Activated T-cell treated with anti-CD3 and anti-CD28 coated beads, Interleukin-2, amount 50 U/mL, for 24 hours (primary cell): ENCODE results near the gene BPNT1.
A peak's percentile ranks its signal among the peaks of the same experiment; 100 is the strongest.
"Not testable (repeated sequence)": the region's sequence is repeated elsewhere in the genome, so short reads cannot be mapped to it uniquely, and the experiment has no call there.

ENCODE experiments used
- DNase-seq: peaks from one replicate; pipeline ENCODE4 v3.0.0-alpha.2; 2020
- H3K27ac Mint-ChIP-seq: 2 replicates; pipeline ENCODE4 v1.8.0; 2020; ENCODE audit warnings: mild to moderate bottlenecking, mixed read lengths
- H3K27me3 Mint-ChIP-seq: 2 replicates; pipeline ENCODE4 v1.8.0; 2020; ENCODE audit warnings: mixed read lengths
- H3K36me3 Mint-ChIP-seq: 2 replicates; pipeline ENCODE4 v1.8.0; 2020; ENCODE audit warnings: low read depth, mixed read lengths
- H3K4me1 Mint-ChIP-seq: 2 replicates; pipeline ENCODE4 v1.8.0; 2020; ENCODE audit warnings: low read depth, mixed read lengths
- H3K4me3 Mint-ChIP-seq: 2 replicates; pipeline ENCODE4 v1.8.0; 2020; ENCODE audit warnings: mild to moderate bottlenecking, moderate library complexity, mixed read lengths
- H3K9me3 Mint-ChIP-seq: 2 replicates; pipeline ENCODE4 v1.8.0; 2020; ENCODE audit warnings: mixed read lengths

BPNT1 gene

GRCh38 chr1:220045356-220046051 is 44.1 kb downstream of the BPNT1 start:
- Mint-ChIP-seq H3K9me3 (no peaks in the 10 kb centered on the region), H3K4me1 (peaks cover 51% of the 10 kb centered on the region), H3K36me3 (peaks cover 52% of the 10 kb centered on the region), H3K4me3 (peak overlapping the region; percentile 98), H3K27me3 (no peaks in the 10 kb centered on the region), H3K27ac (peak overlapping the region; percentile 98)
- DNase-seq, result no peak

GRCh38 chr1:220044678-220045355 is 44.8 kb downstream of the BPNT1 start:
- DNase-seq, result no peak
- H3K27me3 Mint-ChIP-seq, result no peaks in the 10 kb centered on the region
- peaks cover 57% of the 10 kb centered on the region for H3K36me3 Mint-ChIP-seq
- peak overlapping the region; percentile 98 for H3K4me3 Mint-ChIP-seq
- H3K27ac Mint-ChIP-seq, result peak overlapping the region; percentile 98
- H3K9me3 Mint-ChIP-seq, result no peaks in the 10 kb centered on the region
- H3K4me1 Mint-ChIP-seq, result peaks cover 56% of the 10 kb centered on the region

- peak overlapping the region; percentile 93 for H3K27ac Mint-ChIP-seq
- peak overlapping the region; percentile 98 for H3K4me3 Mint-ChIP-seq
- H3K27me3 Mint-ChIP-seq, result no peaks in the 10 kb centered on the region
- H3K36me3 Mint-ChIP-seq, result peaks cover 68% of the 10 kb centered on the region
- H3K9me3 Mint-ChIP-seq, result no peaks in the 10 kb centered on the region
- peaks cover 63% of the 10 kb centered on the region for H3K4me1 Mint-ChIP-seq
- no peak for DNase-seq
Observed at GRCh38 chr1:220043646-220044045, 45.9 kb downstream of the BPNT1 start.

- Mint-ChIP-seq H3K36me3 (peaks cover 85% of the 10 kb centered on the region), H3K4me1 (peaks cover 66% of the 10 kb centered on the region), H3K4me3 (no peak overlapping the region), H3K27me3 (no peaks in the 10 kb centered on the region), H3K27ac (peak overlapping the region; percentile 72), H3K9me3 (no peaks in the 10 kb centered on the region)
- DNase-seq, result no peak
Observed at GRCh38 chr1:220040028-220040596, 49.5 kb downstream of the BPNT1 start.

- no peaks in the 10 kb centered on the region for H3K9me3 Mint-ChIP-seq
- H3K27ac Mint-ChIP-seq, result peak overlapping the region; percentile 85
- H3K36me3 Mint-ChIP-seq, result peaks cover 84% of the 10 kb centered on the region
- H3K27me3 Mint-ChIP-seq, result no peaks in the 10 kb centered on the region
- H3K4me3 Mint-ChIP-seq, result no peak overlapping the region
- DNase-seq, result no peak
- H3K4me1 Mint-ChIP-seq, result peaks cover 54% of the 10 kb centered on the region
Observed at GRCh38 chr1:220038640-220039039, 50.9 kb downstream of the BPNT1 start.

- not testable (repeated sequence) for H3K4me3 Mint-ChIP-seq, H3K9me3 Mint-ChIP-seq, DNase-seq, H3K27me3 Mint-ChIP-seq
- Mint-ChIP-seq H3K36me3 (peaks cover 88% of the 10 kb centered on the region), H3K4me1 (peaks cover 47% of the 10 kb centered on the region), H3K27ac (peak overlapping the region; percentile 2)
Observed at GRCh38 chr1:220037810-220038209, 51.8 kb downstream of the BPNT1 start.

- no peak for DNase-seq
- Mint-ChIP-seq H3K36me3 (peaks cover 91% of the 10 kb centered on the region), H3K9me3 (no peaks in the 10 kb centered on the region), H3K27ac (no peak overlapping the region), H3K27me3 (no peaks in the 10 kb centered on the region), H3K4me1 (peaks cover 22% of the 10 kb centered on the region), H3K4me3 (no peak overlapping the region)
Observed at GRCh38 chr1:220032911-220033310, 56.7 kb downstream of the BPNT1 start.

- Mint-ChIP-seq H3K9me3 (no peaks in the 10 kb centered on the region), H3K36me3 (peaks cover 88% of the 10 kb centered on the region), H3K27ac (peak overlapping the region; percentile 61), H3K4me1 (peaks cover 12% of the 10 kb centered on the region), H3K4me3 (no peak overlapping the region), H3K27me3 (no peaks in the 10 kb centered on the region)
- DNase-seq, result no peak
Observed at GRCh38 chr1:220031287-220031686, 58.3 kb downstream of the BPNT1 start.

GRCh38 chr1:220028346-220028895 is 61.2 kb downstream of the BPNT1 start:
- Mint-ChIP-seq H3K4me3 (no peak overlapping the region), H3K9me3 (no peaks in the 10 kb centered on the region), H3K4me1 (peaks cover 7% of the 10 kb centered on the region), H3K36me3 (peaks cover 92% of the 10 kb centered on the region), H3K27me3 (no peaks in the 10 kb centered on the region), H3K27ac (no peak overlapping the region)
- DNase-seq, result no peak

- Mint-ChIP-seq H3K9me3 (no peaks in the 10 kb centered on the region), H3K27ac (no peak overlapping the region), H3K4me1 (peaks cover 10% of the 10 kb centered on the region), H3K4me3 (no peak overlapping the region), H3K36me3 (peaks cover 96% of the 10 kb centered on the region), H3K27me3 (no peaks in the 10 kb centered on the region)
- DNase-seq, result no peak
Observed at GRCh38 chr1:220019071-220019470, 70.5 kb downstream of the BPNT1 start.

- Mint-ChIP-seq H3K27me3 (no peaks in the 10 kb centered on the region), H3K27ac (peak overlapping the region; percentile 83), H3K9me3 (no peaks in the 10 kb centered on the region), H3K4me1 (peaks cover 30% of the 10 kb centered on the region), H3K4me3 (no peak overlapping the region), H3K36me3 (peaks cover 98% of the 10 kb centered on the region)
- no peak for DNase-seq
Observed at GRCh38 chr1:220013497-220013896, 76.1 kb downstream of the BPNT1 start.

- peaks cover 97% of the 10 kb centered on the region for H3K36me3 Mint-ChIP-seq
Observed at GRCh38 chr1:220012259-220012658, 77.3 kb downstream of the BPNT1 start.

GRCh38 chr1:220011620-220012019 is 78.0 kb downstream of the BPNT1 start:
- Mint-ChIP-seq H3K27me3 (no peaks in the 10 kb centered on the region), H3K4me3 (no peak overlapping the region), H3K9me3 (no peaks in the 10 kb centered on the region), H3K36me3 (peaks cover 98% of the 10 kb centered on the region), H3K27ac (peak overlapping the region; percentile 61), H3K4me1 (peaks cover 30% of the 10 kb centered on the region)
- no peak for DNase-seq

More at GRCh38 chr1:220012259-220012658, 77.3 kb downstream of the BPNT1 start:
- Mint-ChIP-seq H3K27me3 (no peaks in the 10 kb centered on the region), H3K4me1 (peaks cover 30% of the 10 kb centered on the region), H3K4me3 (no peak overlapping the region), H3K9me3 (no peaks in the 10 kb centered on the region), H3K27ac (peak overlapping the region; percentile 61)
- no peak for DNase-seq
